CD4-positive, alpha-beta T cell treated with Interleukin-6 for 4 hours (primary cell): ENCODE measurements around the gene PPP1R2.
"Not testable (repeated sequence)": the region's sequence is repeated elsewhere in the genome, so short reads cannot be mapped to it uniquely, and the experiment has no call there.

ENCODE experiments used
- DNase-seq: peaks from one replicate; pipeline ENCODE4 v3.0.0-alpha.2; 2020; ENCODE audit warnings: mixed read lengths

PPP1R2 gene

DNA sequence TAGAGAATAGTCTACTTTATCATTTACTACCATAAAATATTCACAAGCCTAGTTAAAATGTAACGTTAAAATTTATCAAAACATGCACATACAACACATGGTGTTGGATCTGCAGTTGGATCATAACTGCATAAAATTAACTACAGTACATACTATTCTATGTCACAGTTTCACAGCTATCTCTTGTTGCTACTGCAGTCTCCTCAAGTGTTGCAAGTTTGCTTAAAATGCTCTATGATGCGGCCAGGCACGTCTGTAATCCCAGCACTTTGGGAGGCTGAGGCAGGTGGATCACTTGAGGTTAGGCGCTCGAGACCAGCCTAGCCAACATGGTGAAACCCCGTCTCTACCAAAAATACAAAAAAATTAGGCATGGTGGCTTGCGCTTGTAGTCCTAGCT is 10.3 kb downstream of the PPP1R2 start:
- DNase-seq, result no peak

DNA sequence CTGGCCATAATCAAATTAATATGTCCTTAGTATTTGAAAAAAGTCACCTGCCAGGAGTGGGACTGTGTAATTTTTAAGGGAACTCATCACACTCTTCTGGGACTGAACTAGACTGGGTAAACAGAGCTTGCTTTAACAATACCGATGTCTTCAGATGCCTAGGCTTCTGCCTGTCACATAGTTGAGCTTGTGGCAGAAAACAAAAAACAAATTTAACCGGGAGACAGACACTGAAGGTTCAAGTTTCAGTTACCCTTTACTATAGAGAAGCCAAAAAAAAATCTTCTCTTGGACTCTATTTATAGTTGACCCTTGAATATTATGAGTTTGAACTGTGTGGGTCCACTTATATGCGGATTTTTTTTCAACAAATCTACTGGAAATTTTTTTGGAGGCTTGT is 10.8 kb downstream of the PPP1R2 start:
- no peak for DNase-seq

DNA sequence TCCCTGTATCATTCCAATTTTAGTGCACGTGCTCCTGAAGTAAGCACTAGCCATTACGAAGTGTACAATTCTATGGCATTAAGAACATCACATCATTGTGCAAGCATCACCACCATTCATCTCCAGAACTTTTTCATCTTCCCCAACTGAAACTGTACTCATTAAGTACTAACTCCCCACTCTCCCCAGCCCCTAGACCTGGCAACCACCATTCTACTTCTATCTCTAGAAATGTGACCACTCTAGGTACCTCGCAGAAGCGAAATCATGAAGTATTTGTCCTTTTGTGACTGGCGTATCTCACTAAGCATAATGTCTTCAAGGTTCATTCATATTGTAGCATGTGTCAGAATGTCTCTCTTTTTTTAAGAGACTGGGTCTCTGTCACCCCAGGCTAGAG is 11.4 kb downstream of the PPP1R2 start:
- DNase-seq, result no peak

DNA sequence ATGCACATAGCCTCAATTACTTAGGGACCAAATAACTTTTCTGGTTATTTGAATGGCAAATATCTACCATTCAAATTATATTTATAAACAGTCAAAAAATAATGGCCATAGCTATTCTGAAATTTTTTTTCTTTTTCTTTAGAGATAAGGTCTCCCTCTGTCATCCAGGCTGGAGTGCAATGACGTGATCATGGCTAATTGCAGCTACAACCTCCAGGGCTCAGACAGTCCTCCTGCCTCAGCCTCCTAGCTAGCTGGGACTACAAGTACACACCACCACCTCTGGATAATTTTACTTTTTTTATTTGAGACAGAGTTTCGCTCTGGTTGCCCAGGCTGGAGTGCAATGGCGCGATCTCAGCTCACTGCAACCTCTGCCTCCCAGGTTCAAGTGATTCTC is 16.6 kb downstream of the PPP1R2 start:
- DNase-seq, result no peak

DNA sequence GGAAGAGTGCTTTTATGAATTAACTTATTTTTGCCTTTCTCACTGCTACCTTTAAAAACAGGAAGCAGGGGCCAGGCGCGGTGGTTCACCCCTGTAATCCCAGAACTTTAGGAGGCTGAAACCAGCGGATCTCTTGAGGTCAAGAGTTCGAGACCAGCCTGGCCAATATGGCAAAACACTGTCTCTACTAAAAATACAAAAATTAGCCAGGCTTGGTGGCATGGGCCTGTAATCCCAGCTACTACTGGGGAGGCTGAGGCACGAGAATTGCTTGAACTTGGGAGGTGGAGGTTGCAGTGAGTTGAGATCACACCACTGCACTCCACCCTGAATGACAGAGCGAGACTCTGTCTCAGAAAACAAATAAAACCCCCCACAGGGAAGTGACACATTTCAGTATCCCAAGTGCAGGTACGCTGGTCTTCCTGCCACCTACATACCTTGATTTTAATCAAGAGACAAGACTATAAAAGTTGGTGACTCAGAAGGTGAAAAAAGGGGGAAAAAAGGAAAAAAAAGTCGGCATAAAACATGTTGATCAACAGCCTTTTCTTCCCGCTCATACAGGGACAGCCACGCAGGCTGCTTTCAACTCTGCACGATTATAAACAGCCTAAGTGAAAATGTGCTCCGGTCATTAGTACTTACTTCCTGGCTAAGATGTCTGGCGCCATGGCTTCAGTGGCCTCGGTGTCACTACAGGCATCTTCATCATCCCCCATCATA is 18.8 kb downstream of the PPP1R2 start:
- DNase-seq, result peak; percentile 46

DNA sequence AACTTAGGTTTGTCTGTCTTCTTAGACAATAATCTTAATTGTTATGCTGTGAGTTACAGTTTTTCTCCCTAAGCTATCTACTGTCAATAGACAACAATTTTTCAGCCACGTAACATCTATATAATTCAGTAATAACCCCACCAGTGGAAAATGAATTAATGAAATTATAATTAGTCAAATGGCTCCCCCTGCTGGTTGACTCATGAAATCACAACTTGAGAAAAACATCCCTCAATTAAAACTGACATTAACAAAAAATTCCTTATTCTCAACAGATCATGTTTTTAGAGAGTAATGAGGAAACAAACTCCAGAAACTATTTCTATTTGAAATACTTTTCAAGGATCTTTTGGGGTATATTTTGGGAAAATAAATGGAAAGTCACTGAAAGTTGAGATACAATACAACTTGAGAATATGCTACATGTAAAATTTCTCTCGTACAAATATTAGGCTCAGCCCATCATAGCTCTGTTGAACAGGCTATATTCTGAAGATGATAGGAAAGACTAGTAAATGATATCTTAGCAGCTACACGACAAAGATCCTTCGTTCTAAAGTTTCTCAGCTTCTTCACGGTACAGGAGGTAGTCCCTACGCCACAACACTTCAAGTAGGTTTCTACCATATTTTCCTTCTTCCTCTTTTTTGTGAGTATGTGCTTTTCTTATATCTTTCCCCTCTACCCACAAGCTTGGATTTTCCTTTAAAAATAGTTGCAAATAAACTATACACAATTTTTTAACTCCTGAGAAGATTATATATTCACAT is 20.7 kb downstream of the PPP1R2 start:
- DNase-seq, result peak; percentile 55

DNA sequence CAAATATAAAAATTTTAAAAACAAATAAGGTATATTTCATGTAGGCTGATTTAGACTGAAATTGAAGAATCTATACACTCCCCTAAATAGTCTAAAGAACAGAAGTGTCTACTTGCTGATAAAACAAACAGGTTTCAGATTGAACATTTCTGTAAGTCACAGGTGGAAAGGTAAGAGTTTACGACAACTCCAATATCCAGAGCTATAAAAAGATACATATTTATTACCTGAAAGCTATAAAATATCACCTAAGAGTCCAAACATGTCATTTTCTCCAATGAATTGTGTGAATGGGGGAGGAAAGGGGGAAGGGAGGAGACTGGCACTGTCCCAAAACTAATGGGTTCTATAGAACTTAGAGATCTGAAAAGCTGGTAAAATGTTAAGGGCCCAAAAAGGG is 26.1 kb downstream of the PPP1R2 start:
- DNase-seq, result no peak

DNA sequence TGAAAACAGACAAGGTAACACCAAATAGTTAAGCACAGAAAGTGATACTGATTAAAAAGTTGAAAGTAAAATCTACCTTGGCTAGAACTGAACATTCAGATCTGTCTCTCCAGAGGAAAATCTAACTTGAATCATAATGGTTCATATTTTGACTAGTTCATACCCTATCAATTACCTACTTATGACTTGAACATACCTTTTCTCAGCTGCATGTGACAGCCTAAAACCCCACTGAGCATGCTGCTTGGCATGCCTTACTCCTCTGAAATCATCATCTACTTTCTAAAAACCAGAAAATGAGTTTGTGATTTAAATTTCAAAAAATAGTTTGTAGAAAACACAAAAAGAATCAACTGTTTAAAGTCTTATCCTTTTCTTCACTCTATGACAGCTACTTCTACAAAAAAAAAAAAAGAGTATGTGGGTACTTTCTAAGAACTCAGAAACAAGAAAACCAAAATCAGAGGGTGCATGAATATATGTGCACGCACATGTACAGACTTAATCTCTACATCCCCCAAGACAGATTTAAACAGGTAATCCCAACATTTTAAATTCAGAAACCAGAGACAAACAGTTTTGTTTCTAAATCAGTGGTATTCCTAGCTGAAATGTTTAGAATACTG is 28.4 kb downstream of the PPP1R2 start:
- not testable (repeated sequence) for DNase-seq

DNA sequence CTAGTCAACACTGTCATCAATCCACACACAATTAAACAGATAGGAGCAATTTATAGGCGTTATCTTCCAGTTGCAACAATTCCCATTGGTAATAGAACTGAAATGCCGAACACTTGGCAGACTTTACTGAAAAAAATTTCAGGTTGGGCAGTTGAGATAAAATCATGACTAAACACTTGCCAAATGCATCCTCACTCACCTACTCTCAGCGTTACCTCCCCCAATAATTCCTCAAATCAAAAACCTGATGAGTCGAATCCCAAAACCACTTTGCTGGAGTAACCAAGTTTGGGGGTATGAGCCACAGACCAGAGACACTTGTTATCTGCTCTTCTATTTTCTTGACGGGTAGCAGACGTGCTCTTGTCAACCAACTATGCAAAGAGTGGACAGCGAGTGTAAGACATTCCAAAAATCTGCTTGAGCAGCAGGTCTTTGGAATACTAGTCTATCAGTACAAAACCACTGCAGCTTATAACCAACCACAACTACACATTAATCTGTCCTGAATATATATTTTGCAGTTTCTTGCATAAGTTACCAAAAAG is 30.3 kb downstream of the PPP1R2 start:
- no peak for DNase-seq

DNA sequence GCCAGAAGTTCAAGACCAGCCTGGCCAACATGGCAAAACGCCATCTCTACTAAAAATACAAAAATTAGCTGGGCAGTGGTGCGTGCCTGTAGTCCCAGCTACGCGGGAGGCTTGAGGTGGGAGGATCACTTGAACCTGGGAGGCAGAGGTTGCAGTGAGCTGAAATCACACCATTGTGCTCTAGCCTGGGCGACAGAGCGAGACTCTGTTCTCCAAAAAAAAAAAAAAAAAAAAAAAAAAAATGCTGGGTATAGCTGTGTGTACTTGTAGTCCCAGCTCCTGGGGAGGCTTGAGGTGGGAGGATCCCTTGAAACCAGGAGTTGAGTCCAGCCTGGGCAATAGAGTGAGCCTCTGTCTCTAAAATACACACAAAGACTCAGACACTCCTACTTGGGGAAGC is 32.0 kb downstream of the PPP1R2 start:
- no peak for DNase-seq

DNA sequence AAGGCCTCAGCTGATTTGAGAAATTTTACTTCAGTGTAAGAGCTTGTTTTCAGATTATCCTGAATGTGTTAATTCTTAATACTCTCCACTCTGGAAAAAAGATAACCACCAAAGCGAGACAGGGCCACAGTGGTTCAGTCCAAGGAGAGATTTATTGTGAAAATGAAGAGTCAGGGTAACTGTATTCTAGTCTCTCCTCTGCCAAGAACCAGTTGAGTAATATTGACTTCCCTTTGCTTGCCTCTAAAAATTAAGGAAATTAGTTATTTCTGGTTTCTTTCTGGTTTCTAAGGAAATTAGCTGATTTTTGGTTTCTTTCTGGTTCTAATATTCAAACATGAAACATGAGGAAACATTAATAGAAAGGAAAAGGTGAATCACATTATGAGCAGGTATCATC is 34.9 kb downstream of the PPP1R2 start:
- DNase-seq, result no peak

DNA sequence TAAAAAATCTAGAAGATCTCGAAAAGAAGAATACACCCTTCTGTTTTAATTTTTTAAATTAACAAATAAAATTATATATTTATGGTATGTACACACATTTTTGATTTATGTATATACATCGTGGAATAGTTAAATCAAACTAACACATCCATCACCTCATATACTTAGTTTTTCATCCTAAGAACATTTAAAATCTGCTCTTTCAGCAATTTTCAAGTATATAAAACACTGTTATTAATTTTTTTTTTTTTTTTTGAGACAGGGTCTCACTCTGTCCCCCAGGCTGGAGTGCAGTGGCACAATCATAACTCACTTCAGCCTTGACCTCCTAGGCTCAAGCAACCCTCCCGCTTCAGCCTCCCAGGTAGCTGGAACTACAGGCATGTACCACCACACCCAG is 67.5 kb downstream of the PPP1R2 start:
- DNase-seq, result no peak

DNA sequence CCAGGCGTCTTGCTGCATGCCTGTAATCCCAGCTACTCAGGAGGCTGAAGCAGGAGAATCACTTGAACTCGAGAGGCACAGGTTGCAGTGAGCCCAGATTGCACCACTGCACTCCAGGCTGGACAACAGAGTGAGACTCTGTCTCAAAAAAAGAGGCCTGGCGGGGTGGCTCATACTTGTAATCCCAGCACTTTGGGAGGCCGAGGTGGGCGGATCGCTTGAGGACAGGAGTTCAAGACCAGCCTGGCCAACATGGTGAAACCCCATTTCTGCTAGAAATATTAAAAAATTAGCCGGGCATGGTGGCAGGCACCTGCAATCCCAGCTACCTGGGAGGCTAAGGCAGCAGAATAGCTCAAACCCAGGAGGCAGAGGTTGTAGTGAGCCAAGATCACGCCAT is 68.0 kb downstream of the PPP1R2 start:
- not testable (repeated sequence) for DNase-seq

DNA sequence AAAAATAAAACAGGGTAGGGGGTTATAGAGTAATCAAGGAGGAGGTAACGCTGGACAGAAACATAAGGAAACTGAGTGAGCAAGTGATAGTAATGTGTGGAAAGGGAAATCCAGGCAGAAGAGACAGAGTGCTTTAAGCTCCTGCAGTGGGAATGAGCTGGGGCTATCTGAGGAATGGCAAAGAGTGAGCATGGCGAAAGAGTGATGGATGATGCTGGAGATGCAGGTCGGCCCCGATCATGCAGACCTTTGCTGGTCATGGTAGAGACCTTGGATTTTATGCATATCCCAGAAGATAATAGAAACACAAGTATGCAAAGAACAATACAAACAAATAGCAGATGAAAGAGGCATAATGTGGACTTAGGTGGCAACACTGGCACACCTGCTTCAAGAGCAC is 74.3 kb downstream of the PPP1R2 start:
- no peak for DNase-seq

DNA sequence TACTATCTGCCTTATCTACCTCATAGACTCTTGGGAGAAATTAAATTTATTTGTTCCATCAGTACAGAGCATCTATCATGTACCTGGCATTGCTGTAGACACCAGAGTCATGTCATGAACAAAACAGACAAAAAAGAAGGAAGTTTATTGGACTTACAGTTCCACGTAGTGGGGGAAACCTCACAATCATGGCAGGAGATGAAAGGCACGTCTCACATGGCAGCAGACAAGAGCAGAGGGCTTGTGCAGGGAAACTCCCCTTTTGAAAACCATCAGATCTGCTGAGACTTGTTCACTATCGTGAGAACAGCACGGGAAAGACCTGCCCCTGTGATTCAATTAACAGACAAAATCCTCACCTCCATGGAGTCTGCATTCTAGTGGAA is 74.7 kb downstream of the PPP1R2 start:
- DNase-seq, result no peak

DNA sequence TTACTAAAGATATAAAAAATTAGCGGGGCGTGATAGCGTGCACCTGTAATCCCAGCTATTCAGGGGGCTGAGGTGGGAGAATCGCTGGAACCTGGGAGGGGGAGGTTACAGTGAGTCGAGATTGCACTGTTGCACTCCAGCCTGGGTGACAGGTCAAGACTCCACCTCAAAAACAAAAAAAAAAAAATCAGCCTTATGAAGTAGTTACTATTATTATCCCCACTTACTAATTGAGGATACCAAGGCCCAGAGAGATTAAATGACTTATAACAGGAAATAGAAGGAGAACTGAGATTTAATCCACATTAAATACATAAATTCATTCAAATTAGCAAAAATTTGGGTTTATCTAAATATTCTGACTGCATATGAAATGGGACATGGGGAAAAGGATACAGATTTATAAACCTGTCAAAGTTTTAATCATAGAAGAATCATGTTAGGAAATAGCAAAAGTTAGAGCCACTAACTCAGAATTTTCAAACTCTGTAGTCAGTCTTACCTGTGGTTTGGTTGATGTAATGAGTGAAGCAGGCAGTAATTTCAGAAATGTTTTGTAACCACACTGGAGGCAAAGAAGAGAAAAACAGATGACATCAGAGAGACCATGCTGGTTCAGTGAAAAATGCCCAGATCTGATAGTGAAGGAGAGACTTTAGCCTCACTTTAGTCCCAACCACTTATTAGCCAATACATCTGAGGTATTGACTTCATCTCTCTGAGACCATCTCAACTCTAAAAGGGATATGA is 75.3 kb downstream of the PPP1R2 start:
- no peak for DNase-seq

DNA sequence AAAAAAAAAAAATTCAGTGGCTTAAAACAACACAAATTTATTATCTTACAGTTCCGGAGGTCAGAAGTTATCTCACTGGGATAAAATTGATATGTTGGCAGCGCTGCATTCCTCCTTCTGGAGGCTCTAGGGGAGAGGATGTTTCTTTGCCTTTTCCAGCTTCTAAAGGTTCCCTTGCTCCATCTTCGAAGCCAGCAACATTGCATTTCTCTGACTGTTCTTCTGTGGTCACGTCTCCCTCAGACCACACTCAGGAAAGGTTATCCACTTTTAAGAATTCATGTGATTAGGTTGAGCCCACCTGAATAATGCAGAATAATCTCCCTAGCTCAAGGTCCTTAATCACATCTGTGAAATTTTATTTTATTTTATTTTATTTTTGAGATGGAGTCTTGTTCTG is 76.9 kb downstream of the PPP1R2 start:
- DNase-seq, result no peak
